H1 (cell line): ENCODE results near the gene MYH9. TPM values are rescaled to one million over a fixed set of nuclear protein-coding genes. Genes with fewer than 3 reads are reported as not detected.

ENCODE experiments used
- CTCF ChIA-PET: fragments of 300-600 bp; sonication (Branson Sonifier 250); formaldehyde crosslinking; loops from one replicate; lab custom pipeline; 2021; ENCODE audit not compliant: partially characterized antibody; lab: Charles Lee
- POLR2A ChIA-PET: fragments of 300-600 bp; sonication (Branson Sonifier 250); formaldehyde crosslinking; loops from one replicate; lab custom pipeline; 2021; ENCODE audit warnings: inconsistent platforms; ENCODE audit not compliant: partially characterized antibody; lab: Charles Lee
- DNase-seq, 2 experiments: peaks; one replicate each; pipeline versions ENCODE4 v3.0.0 to v3.0.0-alpha.2; 2010 to 2022; ENCODE audit warnings: low spot score in 2 of 2, low read depth in 1 of 2, mixed read lengths in 1 of 2
- FAIRE-seq: peaks from 2 replicates; lab custom pipeline; 2011; peaks lifted over from hg19 to GRCh38; lab: Jason Lieb, UNC
- H2AFZ ChIP-seq: 2 replicates; pipeline ENCODE4 v1.8.1; 2012; ENCODE audit warnings: low read length, inconsistent platforms
- H2AK5ac ChIP-seq: 2 replicates; pipeline ENCODE4 v1.6.1; 2013; ENCODE audit warnings: low read depth, low read length
- H2BK120ac ChIP-seq: replicated peaks from 2 replicates; pipeline ENCODE3; 2013; ENCODE audit warnings: low read depth, low read length, inconsistent platforms
- H2BK12ac ChIP-seq: 2 replicates; pipeline ENCODE4 v1.6.1; 2013; ENCODE audit warnings: low read depth, low read length
- H2BK15ac ChIP-seq: 2 replicates; pipeline ENCODE4 v1.6.1; 2013; ENCODE audit warnings: low read length
- H2BK20ac ChIP-seq: 2 replicates; pipeline ENCODE4 v1.6.1; 2013; ENCODE audit warnings: low read length
- H2BK5ac ChIP-seq: 2 replicates; pipeline ENCODE4 v1.6.1; 2013; ENCODE audit warnings: low read depth, low read length
- H3K14ac ChIP-seq: 2 replicates; pipeline ENCODE4 v1.6.1; 2013; ENCODE audit warnings: inconsistent platforms; ENCODE audit not compliant: insufficient read length
- H3K18ac ChIP-seq: 2 replicates; pipeline ENCODE4 v1.6.1; 2013; ENCODE audit warnings: low read length; ENCODE audit errors: extremely low read depth
- H3K23ac ChIP-seq: 2 replicates; pipeline ENCODE4 v1.6.1; 2013; ENCODE audit warnings: inconsistent platforms; ENCODE audit not compliant: insufficient read length
- H3K23me2 ChIP-seq: 2 replicates; pipeline ENCODE4 v1.6.1; 2013; ENCODE audit warnings: low read depth, low read length
- H3K27ac ChIP-seq: 2 replicates; pipeline ENCODE4 v1.6.1; 2011; ENCODE audit warnings: low read depth, low read length, inconsistent platforms
- H3K27me3 ChIP-seq, 4 experiments: replicated peaks in 1 of 4; 1 replicate in 1 of 4; 2 replicates in 3 of 4; pipeline versions ENCODE4 v1.6.1 to v1.8.1; 2011 to 2013; ENCODE audit warnings: low read length in 3 of 4, mild to moderate bottlenecking in 3 of 4, inconsistent platforms in 2 of 4, mixed read lengths in 2 of 4, moderate library complexity in 1 of 4; ENCODE audit not compliant: control insufficient read depth in 3 of 4, insufficient read depth in 3 of 4; ENCODE audit errors: extremely low read depth in 1 of 4
- H3K36me3 ChIP-seq, 4 experiments: 2 replicates each; pipeline versions ENCODE4 v1.6.1 to v1.8.1; 2011 to 2013; ENCODE audit warnings: mild to moderate bottlenecking in 4 of 4, low read length in 3 of 4, moderate library complexity in 2 of 4, control low read depth in 1 of 4, inconsistent platforms in 1 of 4; ENCODE audit not compliant: insufficient read depth in 4 of 4, control insufficient read depth in 2 of 4
- H3K4ac ChIP-seq: replicated peaks from 2 replicates; pipeline ENCODE3; 2013; ENCODE audit warnings: low read length, low read depth, mixed read lengths, inconsistent platforms; ENCODE audit not compliant: insufficient read length
- H3K4me1 ChIP-seq, 4 experiments: replicated peaks in 1 of 4; 1 replicate in 1 of 4; 2 replicates in 3 of 4; pipeline versions ENCODE4 v1.6.1 to v1.8.1; 2011 to 2013; ENCODE audit warnings: low read length in 3 of 4, inconsistent platforms in 2 of 4, mixed read lengths in 1 of 4; ENCODE audit not compliant: insufficient read depth in 4 of 4, control insufficient read depth in 3 of 4
- H3K4me2 ChIP-seq, 2 experiments: 2 replicates each; pipeline versions ENCODE4 v1.6.1 to v1.8.1; 2011 to 2013; ENCODE audit warnings: low read depth in 2 of 2, low read length in 2 of 2, control low read depth in 1 of 2, inconsistent platforms in 1 of 2, mild to moderate bottlenecking in 1 of 2; ENCODE audit not compliant: insufficient read depth in 1 of 2
- H3K4me3 ChIP-seq, 4 experiments: fragments of 200-600, 300-600 bp in 1 of 4; sonication (generic), shearing (Covaris generic), sonication (Bioruptor Twin) in 1 of 4; 2 replicates each; pipeline versions ENCODE4 v1.5.1 to v1.8.1; 2011 to 2016; ENCODE audit warnings: low read length in 4 of 4, low read depth in 3 of 4, control low read depth in 2 of 4, inconsistent platforms in 2 of 4, mild to moderate bottlenecking in 2 of 4, mixed read lengths in 1 of 4, moderate library complexity in 1 of 4; ENCODE audit not compliant: insufficient read depth in 2 of 4; ENCODE audit errors: extremely low read depth in 1 of 4
- H3K56ac ChIP-seq: replicated peaks from 2 replicates; pipeline ENCODE3; 2013; ENCODE audit warnings: low read depth, mild to moderate bottlenecking, mixed read lengths, low read length, inconsistent platforms; ENCODE audit not compliant: insufficient read length
- H3K79me1 ChIP-seq: 2 replicates; pipeline ENCODE4 v1.6.1; 2013; ENCODE audit warnings: low read depth, low read length, control low read depth
- H3K79me2 ChIP-seq, 2 experiments: 2 replicates each; pipeline versions ENCODE4 v1.6.1 to v1.8.1; 2012 to 2013; ENCODE audit warnings: low read length in 2 of 2, mild to moderate bottlenecking in 2 of 2, inconsistent platforms in 1 of 2; ENCODE audit not compliant: insufficient read depth in 2 of 2, control insufficient read depth in 1 of 2
- H3K9ac ChIP-seq, 4 experiments: replicated peaks in 1 of 4; 1 replicate in 1 of 4; 2 replicates in 3 of 4; pipeline versions ENCODE4 v1.6.1 to v1.8.1; 2011 to 2013; ENCODE audit warnings: low read depth in 3 of 4, low read length in 3 of 4, control low read depth in 2 of 4, mild to moderate bottlenecking in 2 of 4, moderate library complexity in 2 of 4, inconsistent platforms in 1 of 4; ENCODE audit errors: extremely low read depth in 1 of 4
- H3K9me3 ChIP-seq, 2 experiments: 2 replicates each; pipeline versions ENCODE4 v1.6.1 to v1.8.1; 2012 to 2013; ENCODE audit warnings: mild to moderate bottlenecking in 2 of 2, moderate library complexity in 2 of 2, control low read depth in 1 of 2, inconsistent platforms in 1 of 2, low read depth in 1 of 2, low read length in 1 of 2, mixed read lengths in 1 of 2; ENCODE audit not compliant: insufficient read depth in 2 of 2
- H4K20me1 ChIP-seq, 2 experiments: replicated peaks in 1 of 2; 2 replicates each; pipeline versions ENCODE3 to v1.8.1; 2011 to 2013; ENCODE audit warnings: inconsistent platforms in 2 of 2, low read length in 2 of 2, mild to moderate bottlenecking in 1 of 2; ENCODE audit not compliant: insufficient read depth in 2 of 2, control insufficient read depth in 1 of 2
- H4K5ac ChIP-seq: 2 replicates; pipeline ENCODE4 v1.6.1; 2013; ENCODE audit warnings: low read length, low read depth, mixed read lengths, inconsistent platforms; ENCODE audit not compliant: insufficient read length
- H4K8ac ChIP-seq: 2 replicates; pipeline ENCODE4 v1.8.0; 2013; ENCODE audit warnings: mild to moderate bottlenecking, moderate library complexity, low read length, inconsistent platforms; ENCODE audit not compliant: insufficient read depth; ENCODE audit errors: extremely low read depth
- H4K91ac ChIP-seq: replicated peaks from 2 replicates; pipeline ENCODE3; 2013; ENCODE audit warnings: low read length, mixed read lengths, inconsistent platforms; ENCODE audit not compliant: insufficient read length
- BRCA1 ChIP-seq: IDR thresholded peaks from 2 replicates; pipeline ENCODE4 v1.6.1; 2012; ENCODE audit warnings: low read depth, low read length, improper control_type of control experiment
- CREB1 ChIP-seq: IDR thresholded peaks from 2 replicates; pipeline ENCODE4 v1.6.1; 2012; ENCODE audit warnings: inconsistent platforms
- KDM4A ChIP-seq: IDR thresholded peaks from one replicate; pipeline ENCODE4 v1.7.1; 2012; ENCODE audit warnings: low read depth, mild to moderate bottlenecking, moderate library complexity, low read length, inconsistent platforms; ENCODE audit not compliant: severe bottlenecking
- NANOG ChIP-seq: IDR thresholded peaks from 2 replicates; pipeline ENCODE4 v1.6.1; 2011; ENCODE audit warnings: low read length, low read depth, mild to moderate bottlenecking, inconsistent platforms; ENCODE audit not compliant: insufficient read depth, poor library complexity, severe bottlenecking
- PHF8 ChIP-seq: fragments of 200-600 bp; sonication (generic); conservative IDR thresholded peaks from 2 replicates; pipeline ENCODE4 v1.7.1; 2012; ENCODE audit warnings: low read depth, mild to moderate bottlenecking, inconsistent platforms, low read length, moderate library complexity
- POU5F1 ChIP-seq: IDR thresholded peaks from 2 replicates; pipeline ENCODE4 v1.6.1; 2011; ENCODE audit warnings: low read depth, mild to moderate bottlenecking, low read length, moderate library complexity
- RBBP5 ChIP-seq: IDR thresholded peaks from 2 replicates; pipeline ENCODE4 v1.7.1; 2012; ENCODE audit warnings: low read depth, mild to moderate bottlenecking, inconsistent platforms, low read length, moderate library complexity, borderline replicate concordance
- SP1 ChIP-seq: IDR thresholded peaks from 2 replicates; pipeline ENCODE4 v1.6.1; 2011; ENCODE audit warnings: low read depth, low read length
- SUZ12 ChIP-seq: fragments of 200-600 bp; sonication (generic); IDR thresholded peaks from 2 replicates; pipeline ENCODE4 v1.6.1; 2012; ENCODE audit warnings: mild to moderate bottlenecking, inconsistent platforms, low read length, moderate library complexity, mixed read lengths
- YY1 ChIP-seq: IDR thresholded peaks from 2 replicates; pipeline ENCODE4 v1.6.1; 2011; ENCODE audit warnings: low read depth, mild to moderate bottlenecking, low read length
- WGBS, 2 experiments: shearing (Covaris generic) in 1 of 2; methylation state at CpG; one replicate each; pipeline versions ENCODE4 v1.1.6 to v1.1.7; 2013 to 2015; ENCODE audit warnings: low lambda C conversion rate in 2 of 2, mixed read lengths in 2 of 2, inconsistent platforms in 1 of 2, low coverage in 1 of 2, missing lambda C conversion rate in 1 of 2; ENCODE audit not compliant: insufficient replicate concordance in 2 of 2, insufficient coverage in 1 of 2, insufficient read length in 1 of 2; ENCODE audit errors: extremely low coverage in 1 of 2, missing lambda C conversion rate in 1 of 2; 5-methylcytosine and 5-hydroxymethylcytosine counted together
- polyA plus RNA-seq, 7 experiments: library from polyadenylated mRNA; depleted of rRNA in 3 of 7; stranded (reverse) in 5 of 7; unstranded in 2 of 7; fragments of >200 nt in 5 of 7; fragments of 200-250 nt in 2 of 7; gene quantifications; 1 replicate in 5 of 7; 2 replicates in 1 of 7; 4 replicates in 1 of 7; pipeline versions ENCODE4 v1.2.1 to v1.2.3, GENCODE V29; 2011 to 2013; ENCODE audit warnings: missing spikeins in 2 of 7, mixed read lengths in 2 of 7
- total RNA-seq: library from RNA; stranded (reverse); fragmentation: NEBNext Ultra II Directional; extraction: Animal tissue kit (Norgen Biotek cat#: 25700); gene quantifications from 2 replicates; pipeline ENCODE4 v1.2.1, GENCODE V29; 2021
- TF ChIP-seq, protein P1 (sequence below): IDR thresholded peaks from 2 replicates; pipeline ENCODE4 v1.6.1; 2011; ENCODE audit warnings: low read length, improper control_type of control experiment

MYH9 gene
- total and polyA plus RNA-seq, 2 of the 8 experiments (the other 6 are each of a cell fraction or from before 2014, with no cell fraction given): 24.9 to 322 TPM

DNA sequence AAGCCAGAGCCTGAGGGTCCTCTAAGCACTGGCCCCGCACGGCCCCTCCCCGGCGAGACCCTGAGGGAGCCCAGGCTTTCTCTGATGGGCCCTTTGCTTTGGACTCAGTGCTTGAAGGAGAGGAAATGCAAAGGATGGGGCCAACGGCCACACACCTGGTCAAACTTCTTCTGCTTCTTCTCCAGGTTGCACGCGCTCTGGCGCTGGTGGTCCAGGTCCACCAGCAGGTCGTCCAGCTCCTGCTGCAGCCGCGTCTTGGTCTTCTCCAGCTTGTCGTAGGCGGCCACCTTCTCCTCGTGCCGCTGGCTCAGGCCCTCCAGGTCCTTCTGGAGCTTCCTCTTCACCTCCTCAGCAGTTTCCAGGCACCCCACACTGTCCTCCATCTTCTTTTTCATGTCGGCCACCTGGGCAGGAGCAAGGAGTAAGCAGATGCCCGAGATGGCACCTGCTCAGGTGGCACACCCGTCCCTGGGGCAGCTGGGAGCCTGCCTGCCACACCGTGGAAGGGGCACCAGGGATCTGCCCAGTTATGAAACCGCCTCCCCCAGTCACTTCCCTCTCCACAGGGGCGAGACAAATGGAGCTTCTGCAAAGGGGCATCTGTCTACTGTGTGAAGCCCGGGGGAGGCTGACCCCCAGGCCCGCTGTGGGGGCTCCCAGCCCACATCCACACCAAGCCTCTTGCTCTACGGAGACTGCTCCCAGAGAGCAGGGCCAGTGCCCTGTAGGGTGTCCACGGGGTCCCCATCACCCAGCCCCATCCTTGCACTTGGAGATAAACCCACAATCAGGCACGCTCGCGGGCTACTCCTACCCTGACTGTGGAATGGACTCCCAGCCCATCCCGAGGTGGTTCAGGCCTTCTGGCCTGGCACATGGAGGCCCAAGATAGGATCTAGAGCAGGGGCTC lies 95.7 kb downstream of the MYH9 start:
- no peak overlapping the region for H3K23ac ChIP-seq
- FAIRE-seq (no peak), DNase-seq (no peak)
- H3K9ac ChIP-seq: no peak overlapping the region
- peaks cover 52 to 85% (median 77%) of the 10 kb centered on the region in 4 experiments for H3K36me3 ChIP-seq
- H3K14ac ChIP-seq: no peak overlapping the region
- H3K79me1 ChIP-seq: no peaks in the 10 kb centered on the region
- no peak overlapping the region for H3K18ac ChIP-seq
- H2AK5ac ChIP-seq: no peak overlapping the region
- H4K5ac ChIP-seq: no peak overlapping the region
- no peak overlapping the region for H2BK120ac ChIP-seq
- H2AFZ ChIP-seq: no peak overlapping the region
- no peak overlapping the region for H2BK20ac ChIP-seq
- no peaks in the 10 kb centered on the region for H3K4me1 ChIP-seq
- peaks cover 2 to 11% of the 10 kb centered on the region in 2 experiments; a peak in 1 of 4 replicates for H3K9me3 ChIP-seq
- no peak overlapping the region for H3K4me2 ChIP-seq
- no peak overlapping the region for H3K56ac ChIP-seq
- no peak overlapping the region for H3K4ac ChIP-seq
- no peak overlapping the region for H2BK15ac ChIP-seq
- WGBS, 2 experiments: 95% methylated on average over 29 of the region's 29 CpGs; no CpG with 5 or more reads in 1 of the 2 experiments
- CTCF ChIA-PET: interaction anchor here (0.6 to 3.7 kb wide), 5 partner anchors 9 to 219 kb away, joined by 3 to 12 read pairs (median 11); no protein-coding TSS in a partner anchor
- no peaks in the 10 kb centered on the region for H3K79me2 ChIP-seq
- no peaks in the 10 kb centered on the region for H3K23me2 ChIP-seq
- H4K91ac ChIP-seq: no peak overlapping the region
- no peak overlapping the region for H2BK12ac ChIP-seq
- no peaks in the 10 kb centered on the region for H3K27me3 ChIP-seq
- no peak overlapping the region for H2BK5ac ChIP-seq
- H4K20me1 ChIP-seq: peaks cover 3 to 4% of the 10 kb centered on the region in 2 experiments
- POLR2A ChIA-PET: interaction anchor here (1.3 kb wide), 1 partner anchor 40 kb away, joined by 3 read pairs; no protein-coding TSS in a partner anchor
- no peak overlapping the region for H4K8ac ChIP-seq
- no peak overlapping the region for H3K27ac ChIP-seq
- H3K4me3 ChIP-seq: no peak overlapping the region
- TF ChIP-seq BRCA1 (no peak), CREB1 (no peak), KDM4A (no peak), NANOG (no peak), POU5F1 (no peak), YY1 (no peak), SUZ12 (no peak), PHF8 (no peak), RBBP5 (no peak), SP1 (no peak)
- TF ChIP-seq, protein P1, sequence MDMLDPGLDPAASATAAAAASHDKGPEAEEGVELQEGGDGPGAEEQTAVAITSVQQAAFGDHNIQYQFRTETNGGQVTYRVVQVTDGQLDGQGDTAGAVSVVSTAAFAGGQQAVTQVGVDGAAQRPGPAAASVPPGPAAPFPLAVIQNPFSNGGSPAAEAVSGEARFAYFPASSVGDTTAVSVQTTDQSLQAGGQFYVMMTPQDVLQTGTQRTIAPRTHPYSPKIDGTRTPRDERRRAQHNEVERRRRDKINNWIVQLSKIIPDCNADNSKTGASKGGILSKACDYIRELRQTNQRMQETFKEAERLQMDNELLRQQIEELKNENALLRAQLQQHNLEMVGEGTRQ: no peak
